GM12801 (cell line): ENCODE measurements around the gene TSPAN18.

Source experiments
- CTCF ChIP-seq: IDR thresholded peaks from one replicate; pipeline ENCODE4 v1.5.1; 2011; ENCODE audit warnings: control low read depth; ENCODE audit not compliant: insufficient read length; ENCODE audit errors: extremely low read depth

TSPAN18 gene

GRCh38 chr11:44702889-44703288 is 23.9 kb upstream of the TSPAN18 start:
- TF ChIP-seq CTCF = no peak

- TF ChIP-seq CTCF = no peak
Measured at GRCh38 chr11:44707094-44707493, 19.7 kb upstream of the TSPAN18 start.

GRCh38 chr11:44708009-44708408 is 18.8 kb upstream of the TSPAN18 start:
- TF ChIP-seq CTCF = no peak

GRCh38 chr11:44708523-44709280 is 18.1 kb upstream of the TSPAN18 start:
- TF ChIP-seq CTCF = no peak

- no peak for TF ChIP-seq CTCF
Measured at GRCh38 chr11:44709281-44709562, 17.5 kb upstream of the TSPAN18 start.

GRCh38 chr11:44709966-44710365 is 16.8 kb upstream of the TSPAN18 start:
- TF ChIP-seq CTCF = no peak

GRCh38 chr11:44711113-44711786 is 15.5 kb upstream of the TSPAN18 start:
- no peak for TF ChIP-seq CTCF
